H1 (cell line): ENCODE results near the gene SLC8A1. TPM values are rescaled to one million over a fixed set of nuclear protein-coding genes. Genes with fewer than 3 reads are reported as not detected.

Experiments used
- CTCF ChIA-PET: fragments of 300-600 bp; sonication (Branson Sonifier 250); formaldehyde crosslinking; loops from one replicate; lab custom pipeline; 2021; ENCODE audit not compliant: partially characterized antibody; lab: Charles Lee
- POLR2A ChIA-PET: fragments of 300-600 bp; sonication (Branson Sonifier 250); formaldehyde crosslinking; loops from one replicate; lab custom pipeline; 2021; ENCODE audit warnings: inconsistent platforms; ENCODE audit not compliant: partially characterized antibody; lab: Charles Lee
- DNase-seq, 2 experiments: peaks; one replicate each; pipeline versions ENCODE4 v3.0.0 to v3.0.0-alpha.2; 2010 to 2022; ENCODE audit warnings: low spot score in 2 of 2, low read depth in 1 of 2, mixed read lengths in 1 of 2
- FAIRE-seq: peaks from 2 replicates; lab custom pipeline; 2011; peaks lifted over from hg19 to GRCh38; lab: Jason Lieb, UNC
- H2AFZ ChIP-seq: 2 replicates; pipeline ENCODE4 v1.8.1; 2012; ENCODE audit warnings: low read length, inconsistent platforms
- H2AK5ac ChIP-seq: 2 replicates; pipeline ENCODE4 v1.6.1; 2013; ENCODE audit warnings: low read depth, low read length
- H2BK120ac ChIP-seq: replicated peaks from 2 replicates; pipeline ENCODE3; 2013; ENCODE audit warnings: low read depth, low read length, inconsistent platforms
- H2BK12ac ChIP-seq: 2 replicates; pipeline ENCODE4 v1.6.1; 2013; ENCODE audit warnings: low read depth, low read length
- H2BK15ac ChIP-seq: 2 replicates; pipeline ENCODE4 v1.6.1; 2013; ENCODE audit warnings: low read length
- H2BK20ac ChIP-seq: 2 replicates; pipeline ENCODE4 v1.6.1; 2013; ENCODE audit warnings: low read length
- H2BK5ac ChIP-seq: 2 replicates; pipeline ENCODE4 v1.6.1; 2013; ENCODE audit warnings: low read depth, low read length
- H3K14ac ChIP-seq: 2 replicates; pipeline ENCODE4 v1.6.1; 2013; ENCODE audit warnings: inconsistent platforms; ENCODE audit not compliant: insufficient read length
- H3K18ac ChIP-seq: 2 replicates; pipeline ENCODE4 v1.6.1; 2013; ENCODE audit warnings: low read length; ENCODE audit errors: extremely low read depth
- H3K23ac ChIP-seq: 2 replicates; pipeline ENCODE4 v1.6.1; 2013; ENCODE audit warnings: inconsistent platforms; ENCODE audit not compliant: insufficient read length
- H3K23me2 ChIP-seq: 2 replicates; pipeline ENCODE4 v1.6.1; 2013; ENCODE audit warnings: low read depth, low read length
- H3K27ac ChIP-seq: 2 replicates; pipeline ENCODE4 v1.6.1; 2011; ENCODE audit warnings: low read depth, low read length, inconsistent platforms
- H3K27me3 ChIP-seq, 4 experiments: replicated peaks in 1 of 4; 1 replicate in 1 of 4; 2 replicates in 3 of 4; pipeline versions ENCODE4 v1.6.1 to v1.8.1; 2011 to 2013; ENCODE audit warnings: low read length in 3 of 4, mild to moderate bottlenecking in 3 of 4, inconsistent platforms in 2 of 4, mixed read lengths in 2 of 4, moderate library complexity in 1 of 4; ENCODE audit not compliant: control insufficient read depth in 3 of 4, insufficient read depth in 3 of 4; ENCODE audit errors: extremely low read depth in 1 of 4
- H3K36me3 ChIP-seq, 4 experiments: 2 replicates each; pipeline versions ENCODE4 v1.6.1 to v1.8.1; 2011 to 2013; ENCODE audit warnings: mild to moderate bottlenecking in 4 of 4, low read length in 3 of 4, moderate library complexity in 2 of 4, control low read depth in 1 of 4, inconsistent platforms in 1 of 4; ENCODE audit not compliant: insufficient read depth in 4 of 4, control insufficient read depth in 2 of 4
- H3K4ac ChIP-seq: replicated peaks from 2 replicates; pipeline ENCODE3; 2013; ENCODE audit warnings: low read length, low read depth, mixed read lengths, inconsistent platforms; ENCODE audit not compliant: insufficient read length
- H3K4me1 ChIP-seq, 4 experiments: replicated peaks in 1 of 4; 1 replicate in 1 of 4; 2 replicates in 3 of 4; pipeline versions ENCODE4 v1.6.1 to v1.8.1; 2011 to 2013; ENCODE audit warnings: low read length in 3 of 4, inconsistent platforms in 2 of 4, mixed read lengths in 1 of 4; ENCODE audit not compliant: insufficient read depth in 4 of 4, control insufficient read depth in 3 of 4
- H3K4me2 ChIP-seq, 2 experiments: 2 replicates each; pipeline versions ENCODE4 v1.6.1 to v1.8.1; 2011 to 2013; ENCODE audit warnings: low read depth in 2 of 2, low read length in 2 of 2, control low read depth in 1 of 2, inconsistent platforms in 1 of 2, mild to moderate bottlenecking in 1 of 2; ENCODE audit not compliant: insufficient read depth in 1 of 2
- H3K4me3 ChIP-seq, 4 experiments: fragments of 200-600, 300-600 bp in 1 of 4; sonication (generic), shearing (Covaris generic), sonication (Bioruptor Twin) in 1 of 4; 2 replicates each; pipeline versions ENCODE4 v1.5.1 to v1.8.1; 2011 to 2016; ENCODE audit warnings: low read length in 4 of 4, low read depth in 3 of 4, control low read depth in 2 of 4, inconsistent platforms in 2 of 4, mild to moderate bottlenecking in 2 of 4, mixed read lengths in 1 of 4, moderate library complexity in 1 of 4; ENCODE audit not compliant: insufficient read depth in 2 of 4; ENCODE audit errors: extremely low read depth in 1 of 4
- H3K56ac ChIP-seq: replicated peaks from 2 replicates; pipeline ENCODE3; 2013; ENCODE audit warnings: low read depth, mild to moderate bottlenecking, mixed read lengths, low read length, inconsistent platforms; ENCODE audit not compliant: insufficient read length
- H3K79me1 ChIP-seq: 2 replicates; pipeline ENCODE4 v1.6.1; 2013; ENCODE audit warnings: low read depth, low read length, control low read depth
- H3K79me2 ChIP-seq, 2 experiments: 2 replicates each; pipeline versions ENCODE4 v1.6.1 to v1.8.1; 2012 to 2013; ENCODE audit warnings: low read length in 2 of 2, mild to moderate bottlenecking in 2 of 2, inconsistent platforms in 1 of 2; ENCODE audit not compliant: insufficient read depth in 2 of 2, control insufficient read depth in 1 of 2
- H3K9ac ChIP-seq, 4 experiments: replicated peaks in 1 of 4; 1 replicate in 1 of 4; 2 replicates in 3 of 4; pipeline versions ENCODE4 v1.6.1 to v1.8.1; 2011 to 2013; ENCODE audit warnings: low read depth in 3 of 4, low read length in 3 of 4, control low read depth in 2 of 4, mild to moderate bottlenecking in 2 of 4, moderate library complexity in 2 of 4, inconsistent platforms in 1 of 4; ENCODE audit errors: extremely low read depth in 1 of 4
- H3K9me3 ChIP-seq, 2 experiments: 2 replicates each; pipeline versions ENCODE4 v1.6.1 to v1.8.1; 2012 to 2013; ENCODE audit warnings: mild to moderate bottlenecking in 2 of 2, moderate library complexity in 2 of 2, control low read depth in 1 of 2, inconsistent platforms in 1 of 2, low read depth in 1 of 2, low read length in 1 of 2, mixed read lengths in 1 of 2; ENCODE audit not compliant: insufficient read depth in 2 of 2
- H4K20me1 ChIP-seq, 2 experiments: replicated peaks in 1 of 2; 2 replicates each; pipeline versions ENCODE3 to v1.8.1; 2011 to 2013; ENCODE audit warnings: inconsistent platforms in 2 of 2, low read length in 2 of 2, mild to moderate bottlenecking in 1 of 2; ENCODE audit not compliant: insufficient read depth in 2 of 2, control insufficient read depth in 1 of 2
- H4K5ac ChIP-seq: 2 replicates; pipeline ENCODE4 v1.6.1; 2013; ENCODE audit warnings: low read length, low read depth, mixed read lengths, inconsistent platforms; ENCODE audit not compliant: insufficient read length
- H4K8ac ChIP-seq: 2 replicates; pipeline ENCODE4 v1.8.0; 2013; ENCODE audit warnings: mild to moderate bottlenecking, moderate library complexity, low read length, inconsistent platforms; ENCODE audit not compliant: insufficient read depth; ENCODE audit errors: extremely low read depth
- H4K91ac ChIP-seq: replicated peaks from 2 replicates; pipeline ENCODE3; 2013; ENCODE audit warnings: low read length, mixed read lengths, inconsistent platforms; ENCODE audit not compliant: insufficient read length
- NANOG ChIP-seq: IDR thresholded peaks from 2 replicates; pipeline ENCODE4 v1.6.1; 2011; ENCODE audit warnings: low read length, low read depth, mild to moderate bottlenecking, inconsistent platforms; ENCODE audit not compliant: insufficient read depth, poor library complexity, severe bottlenecking
- SP2 ChIP-seq: IDR thresholded peaks from 2 replicates; pipeline ENCODE4 v1.6.1; 2012; ENCODE audit warnings: mild to moderate bottlenecking, low read length, inconsistent platforms
- SP4 ChIP-seq: IDR thresholded peaks from 2 replicates; pipeline ENCODE4 v1.6.1; 2012; ENCODE audit warnings: low read length, inconsistent platforms
- TEAD4 ChIP-seq: IDR thresholded peaks from 2 replicates; pipeline ENCODE4 v1.6.1; 2012; ENCODE audit warnings: low read depth, low read length, inconsistent platforms, mixed read lengths
- WGBS, 2 experiments: shearing (Covaris generic) in 1 of 2; methylation state at CpG; one replicate each; pipeline versions ENCODE4 v1.1.6 to v1.1.7; 2013 to 2015; ENCODE audit warnings: low lambda C conversion rate in 2 of 2, mixed read lengths in 2 of 2, inconsistent platforms in 1 of 2, low coverage in 1 of 2, missing lambda C conversion rate in 1 of 2; ENCODE audit not compliant: insufficient replicate concordance in 2 of 2, insufficient coverage in 1 of 2, insufficient read length in 1 of 2; ENCODE audit errors: extremely low coverage in 1 of 2, missing lambda C conversion rate in 1 of 2; 5-methylcytosine and 5-hydroxymethylcytosine counted together
- polyA plus RNA-seq, 7 experiments: library from polyadenylated mRNA; depleted of rRNA in 3 of 7; stranded (reverse) in 5 of 7; unstranded in 2 of 7; fragments of >200 nt in 5 of 7; fragments of 200-250 nt in 2 of 7; gene quantifications; 1 replicate in 5 of 7; 2 replicates in 1 of 7; 4 replicates in 1 of 7; pipeline versions ENCODE4 v1.2.1 to v1.2.3, GENCODE V29; 2011 to 2013; ENCODE audit warnings: missing spikeins in 2 of 7, mixed read lengths in 2 of 7
- total RNA-seq: library from RNA; stranded (reverse); fragmentation: NEBNext Ultra II Directional; extraction: Animal tissue kit (Norgen Biotek cat#: 25700); gene quantifications from 2 replicates; pipeline ENCODE4 v1.2.1, GENCODE V29; 2021

Gene SLC8A1
- total and polyA plus RNA-seq, 2 of the 8 experiments (the other 6 are each of a cell fraction or from before 2014, with no cell fraction given), result 0.68 to 3.6 TPM

- Histone ChIP-seq H2AK5ac (no peak overlapping the region), H2BK5ac (no peak overlapping the region), H4K5ac (no peak overlapping the region), H3K27ac (no peak overlapping the region), H3K27me3 (no peaks in the 10 kb centered on the region), H4K20me1 (no peaks in the 10 kb centered on the region), H2BK15ac (no peak overlapping the region), H3K4me1 (peaks cover 0 to 3% (median 1%) of the 10 kb centered on the region in 4 experiments; a peak in 2 of 7 replicates), H3K14ac (no peak overlapping the region), H4K91ac (no peak overlapping the region), H2AFZ (no peak overlapping the region), H2BK12ac (no peak overlapping the region), H3K79me1 (no peaks in the 10 kb centered on the region), H3K4me2 (no peak overlapping the region), H3K56ac (no peak overlapping the region), H4K8ac (no peak overlapping the region), H3K9ac (no peak overlapping the region), H3K18ac (no peak overlapping the region), H3K36me3 (no peaks in the 10 kb centered on the region), H3K4me3 (no peak overlapping the region), H3K79me2 (no peaks in the 10 kb centered on the region), H3K23me2 (no peaks in the 10 kb centered on the region), H3K4ac (no peak overlapping the region), H3K9me3 (no peaks in the 10 kb centered on the region), H3K23ac (no peak overlapping the region), H2BK20ac (no peak overlapping the region), H2BK120ac (no peak overlapping the region)
- DNase-seq (no peak), FAIRE-seq (no peak)
- ChIA-PET CTCF (interaction anchor here (1.3 kb wide), 1 partner anchor 13 kb away, joined by 3 read pairs; no protein-coding TSS in a partner anchor), POLR2A (no interaction called here)
- 86% methylated on average over 2 of the region's 2 CpGs; no CpG with 5 or more reads in 1 of the 2 experiments for WGBS, 2 experiments
- TF ChIP-seq NANOG (no peak), SP4 (no peak), TEAD4 (no peak), SP2 (no peak)
These were observed 348.3 kb downstream of the SLC8A1 start for GRCh38 chr2:40103590-40103989.
